HEK293 (cell line): ENCODE data around the gene POLA2.

Source experiments
- CTCF ChIA-PET: fragments of 350-600 bp; formaldehyde crosslinking; extraction: SDS; loops from one replicate; lab custom pipeline; 2021; ENCODE audit warnings: antibody characterized with exemption; lab: Yijun Ruan, JAX
- POLR2A ChIA-PET: fragments of 300-600 bp; formaldehyde crosslinking; extraction: SDS; loops from one replicate; lab custom pipeline; 2020; ENCODE audit warnings: antibody characterized with exemption, inconsistent platforms; lab: Yijun Ruan, JAX
- H3K27ac ChIP-seq: fragments of 200-500 bp; sonication (Bioruptor generic); 2 replicates; pipeline ENCODE4 v1.5.1; 2014; ENCODE audit warnings: low read depth, low read length, control low read depth, inconsistent platforms; ENCODE audit errors: extremely low read depth
- H3K36me3 ChIP-seq, 2 experiments: fragments of 200-500 bp in 1 of 2; sonication (Bioruptor generic) in 1 of 2; 1 replicate in 1 of 2; 2 replicates in 1 of 2; pipeline ENCODE4 v1.5.1; 2014 to 2017; ENCODE audit warnings: inconsistent platforms in 2 of 2, low read length in 2 of 2; ENCODE audit not compliant: control insufficient read depth in 2 of 2, insufficient read depth in 1 of 2
- H3K4me1 ChIP-seq: fragments of 200-500 bp; sonication (Bioruptor generic); 2 replicates; pipeline ENCODE4 v1.5.1; 2014; ENCODE audit warnings: mild to moderate bottlenecking, low read length, inconsistent platforms; ENCODE audit not compliant: control insufficient read depth, insufficient read depth
- H3K4me3 ChIP-seq: 2 replicates; pipeline ENCODE4 v1.5.1; 2011; ENCODE audit warnings: low read depth, mild to moderate bottlenecking, control low read depth, low read length, moderate library complexity
- H3K9me3 ChIP-seq: fragments of 200-500 bp; sonication (Bioruptor generic); 2 replicates; pipeline ENCODE4 v1.5.1; 2014; ENCODE audit warnings: low read depth, low read length, inconsistent platforms; ENCODE audit not compliant: control insufficient read depth, insufficient read depth
- BCL11B ChIP-seq: fragments of 450-650 bp; formaldehyde crosslinking; IDR thresholded peaks from 2 replicates; pipeline ENCODE4 v1.5.1; 2016; ENCODE audit warnings: low read depth, missing biosample characterization, missing genetic modification characterization
- GLI4 ChIP-seq: fragments of 450-650 bp; formaldehyde crosslinking; IDR thresholded peaks from 2 replicates; pipeline ENCODE4 v1.5.1; 2016; ENCODE audit warnings: missing biosample characterization, missing genetic modification characterization
- GLIS1 ChIP-seq: fragments of 450-650 bp; formaldehyde crosslinking; IDR thresholded peaks from 2 replicates; pipeline ENCODE4 v1.5.1; 2016; ENCODE audit warnings: missing biosample characterization, missing genetic modification characterization
- GLIS2 ChIP-seq: fragments of 450-650 bp; formaldehyde crosslinking; IDR thresholded peaks from 2 replicates; pipeline ENCODE4 v1.5.1; 2016; ENCODE audit warnings: missing biosample characterization, missing genetic modification characterization
- MZF1 ChIP-seq: fragments of 450-650 bp; formaldehyde crosslinking; IDR thresholded peaks from 2 replicates; pipeline ENCODE4 v1.5.1; 2017; ENCODE audit warnings: missing biosample characterization, missing genetic modification characterization, borderline replicate concordance
- ZBTB1 ChIP-seq: fragments of 450-650 bp; formaldehyde crosslinking; IDR thresholded peaks from 2 replicates; pipeline ENCODE4 v1.5.1; 2016; ENCODE audit warnings: missing biosample characterization, missing genetic modification characterization
- ZIC2 ChIP-seq: fragments of 450-650 bp; formaldehyde crosslinking; IDR thresholded peaks from 2 replicates; pipeline ENCODE4 v1.5.1; 2016; ENCODE audit warnings: missing biosample characterization, missing genetic modification characterization
- ZNF274 ChIP-seq, 2 experiments: fragments of 200-500 bp in 1 of 2; fragments of 450-650 bp in 1 of 2; sonication (Bioruptor generic) in 1 of 2; formaldehyde crosslinking in 1 of 2; IDR thresholded peaks; 2 replicates each; pipeline versions ENCODE4 v1.5.1 to v1.6.1; 2014 to 2016; ENCODE audit warnings: borderline replicate concordance in 1 of 2, inconsistent platforms in 1 of 2, low read length in 1 of 2, missing biosample characterization in 1 of 2, missing genetic modification characterization in 1 of 2
- ZNF426 ChIP-seq: fragments of 450-650 bp; formaldehyde crosslinking; IDR thresholded peaks from 2 replicates; pipeline ENCODE4 v1.5.1; 2017; ENCODE audit warnings: missing biosample characterization, missing genetic modification characterization, mild to moderate bottlenecking, inconsistent platforms, moderate library complexity
- ZNF501 ChIP-seq: fragments of 450-650 bp; formaldehyde crosslinking; IDR thresholded peaks from 2 replicates; pipeline ENCODE4 v1.5.1; 2016; ENCODE audit warnings: missing biosample characterization, missing genetic modification characterization
- ZNF514 ChIP-seq: fragments of 450-650 bp; formaldehyde crosslinking; IDR thresholded peaks from 2 replicates; pipeline ENCODE4 v1.5.1; 2016; ENCODE audit warnings: missing biosample characterization, missing genetic modification characterization
- ZNF558 ChIP-seq: fragments of 450-650 bp; formaldehyde crosslinking; IDR thresholded peaks from 2 replicates; pipeline ENCODE4 v1.5.1; 2016; ENCODE audit warnings: missing biosample characterization, missing genetic modification characterization
- ZNF561 ChIP-seq: fragments of 450-650 bp; IDR thresholded peaks from 2 replicates; pipeline ENCODE4 v1.5.1; 2018; ENCODE audit warnings: missing biosample characterization, missing genetic modification characterization, borderline replicate concordance
- ZNF571 ChIP-seq: fragments of 450-650 bp; formaldehyde crosslinking; IDR thresholded peaks from 2 replicates; pipeline ENCODE4 v1.5.0; 2017; ENCODE audit warnings: missing biosample characterization, missing genetic modification characterization
- ZNF623 ChIP-seq: fragments of 450-650 bp; formaldehyde crosslinking; IDR thresholded peaks from 2 replicates; pipeline ENCODE4 v1.5.1; 2016; ENCODE audit warnings: missing biosample characterization, missing genetic modification characterization
- TF ChIP-seq, protein P1 (sequence below): fragments of 450-650 bp; formaldehyde crosslinking; IDR thresholded peaks from 2 replicates; pipeline ENCODE4 v1.5.1; 2016; ENCODE audit warnings: missing biosample characterization, missing genetic modification characterization
- TF ChIP-seq, protein P2 (sequence below): fragments of 450-650 bp; formaldehyde crosslinking; IDR thresholded peaks from 2 replicates; pipeline ENCODE4 v1.5.1; 2016; ENCODE audit warnings: missing biosample characterization, missing genetic modification characterization, borderline replicate concordance

The POLA2 gene

DNA sequence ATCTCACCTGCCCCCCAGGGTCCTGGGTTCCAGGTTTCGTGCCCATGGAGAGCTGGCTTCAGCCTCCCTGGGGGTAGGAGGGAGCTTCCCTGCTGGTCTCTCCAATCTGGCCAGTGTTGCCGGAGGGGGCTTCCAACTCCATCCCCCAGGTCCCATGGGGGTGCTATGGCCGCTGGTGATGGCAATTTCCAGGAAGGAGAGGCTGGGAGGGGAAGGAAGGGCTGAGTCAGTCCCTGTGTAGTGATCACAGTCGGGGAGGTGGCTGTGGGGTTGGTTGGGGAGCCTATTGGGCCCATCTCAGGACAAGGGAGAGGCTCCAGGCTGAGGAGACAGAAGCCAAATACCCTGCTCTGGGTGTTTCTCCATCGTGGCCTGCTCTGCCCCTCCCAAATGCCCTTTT lies 47.2 kb downstream of the POLA2 start:
- Histone ChIP-seq H3K4me1 (0 out of 2 replicates have a peak, but pooled peaks cover 3% of the 10 kb centered on the region), H3K27ac (no peak overlapping the region), H3K9me3 (no peaks in the 10 kb centered on the region), H3K4me3 (no peak overlapping the region), H3K36me3 (peaks cover 0 to 11% of the 10 kb centered on the region in 2 experiments; a peak in 2 of 3 replicates)
- TF ChIP-seq GLIS2 (tag by site-specific recombination): peak; percentile 46; the same call in 1 of the 2 replicates
- TF ChIP-seq, protein P1, sequence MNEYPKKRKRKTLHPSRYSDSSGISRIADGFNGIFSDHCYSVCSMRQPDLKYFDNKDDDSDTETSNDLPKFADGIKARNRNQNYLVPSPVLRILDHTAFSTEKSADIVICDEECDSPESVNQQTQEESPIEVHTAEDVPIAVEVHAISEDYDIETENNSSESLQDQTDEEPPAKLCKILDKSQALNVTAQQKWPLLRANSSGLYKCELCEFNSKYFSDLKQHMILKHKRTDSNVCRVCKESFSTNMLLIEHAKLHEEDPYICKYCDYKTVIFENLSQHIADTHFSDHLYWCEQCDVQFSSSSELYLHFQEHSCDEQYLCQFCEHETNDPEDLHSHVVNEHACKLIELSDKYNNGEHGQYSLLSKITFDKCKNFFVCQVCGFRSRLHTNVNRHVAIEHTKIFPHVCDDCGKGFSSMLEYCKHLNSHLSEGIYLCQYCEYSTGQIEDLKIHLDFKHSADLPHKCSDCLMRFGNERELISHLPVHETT (tag by site-specific recombination): no peak
- peak; percentile 20; the same call in 1 of the 2 replicates for TF ChIP-seq ZIC2
- TF ChIP-seq GLIS1: peak; percentile 70
- CTCF ChIA-PET: interaction anchor here (0.7 to 1.5 kb wide), 5 partner anchors 8 to 440 kb away, joined by 3 to 6 read pairs (median 5); no protein-coding TSS in a partner anchor
- POLR2A ChIA-PET: no interaction called here

DNA sequence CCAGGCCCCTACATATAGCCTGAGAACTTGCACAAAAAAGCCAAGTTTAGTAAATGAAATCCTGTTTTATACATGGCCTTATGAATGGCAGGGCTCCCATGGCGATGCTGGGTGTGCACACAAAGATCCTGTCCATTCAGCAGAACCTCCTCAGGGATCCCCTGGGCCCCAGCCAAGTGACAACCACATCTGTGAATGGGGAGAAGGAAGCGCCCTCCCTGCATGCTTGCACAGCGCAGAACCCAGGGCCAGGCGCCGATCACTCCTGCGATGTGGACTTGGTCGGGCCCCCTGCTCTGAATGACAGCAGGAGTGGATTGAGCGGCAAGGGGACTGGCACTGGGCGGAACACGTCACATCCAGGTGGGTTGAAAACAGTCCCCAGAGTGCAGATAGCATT lies 48.5 kb downstream of the POLA2 start:
- Histone ChIP-seq H3K27ac (no peak overlapping the region), H3K9me3 (no peaks in the 10 kb centered on the region), H3K4me1 (0 out of 2 replicates have a peak, but pooled peaks cover 2% of the 10 kb centered on the region), H3K4me3 (no peak overlapping the region), H3K36me3 (peaks cover 0 to 5% of the 10 kb centered on the region in 2 experiments; a peak in 2 of 3 replicates)
- ChIA-PET POLR2A (interaction anchor here (1.2 to 1.7 kb wide), 2 partner anchors 23 to 35 kb away, joined by 4 to 5 read pairs; partner anchors contain the start of gene DPF2), CTCF (interaction anchor here (0.6 to 1.9 kb wide), 3 partner anchors 9 to 35 kb away, joined by 3 to 8 read pairs (median 7); no protein-coding TSS in a partner anchor)
- no peak for TF ChIP-seq ZNF561
- peak; percentile 68 for TF ChIP-seq ZIC2
- TF ChIP-seq BCL11B (tag by site-specific recombination): no peak

DNA sequence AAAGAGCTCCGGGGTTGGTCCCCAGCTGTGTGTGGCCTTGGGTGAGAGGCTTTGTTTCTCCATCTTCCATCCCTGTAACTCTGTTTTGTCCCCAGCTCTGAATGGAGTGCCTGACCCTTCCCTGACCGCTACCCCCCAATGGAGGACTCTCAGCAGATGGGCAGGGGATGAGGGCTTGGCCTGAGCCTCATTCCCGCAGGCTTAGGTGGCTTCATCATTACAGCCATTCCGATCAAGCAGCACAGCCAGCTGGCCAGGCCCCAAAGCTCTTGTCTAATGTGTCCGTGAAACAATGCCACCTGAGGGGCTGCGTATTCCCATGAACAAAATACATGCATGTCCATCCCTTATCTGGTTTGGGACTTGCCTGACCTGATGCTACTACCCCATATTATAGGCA lies 49.0 kb downstream of the POLA2 start:
- no peaks in the 10 kb centered on the region for H3K4me1 ChIP-seq
- POLR2A ChIA-PET: interaction anchor here (1.0 to 1.7 kb wide), 4 partner anchors 16 to 36 kb away, joined by 3 to 5 read pairs (median 4); partner anchors contain the start of gene DPF2
- TF ChIP-seq GLIS1 (peak; percentile 48; the same call in 1 of the 2 replicates), ZNF571 (no peak)
- TF ChIP-seq, protein P2, sequence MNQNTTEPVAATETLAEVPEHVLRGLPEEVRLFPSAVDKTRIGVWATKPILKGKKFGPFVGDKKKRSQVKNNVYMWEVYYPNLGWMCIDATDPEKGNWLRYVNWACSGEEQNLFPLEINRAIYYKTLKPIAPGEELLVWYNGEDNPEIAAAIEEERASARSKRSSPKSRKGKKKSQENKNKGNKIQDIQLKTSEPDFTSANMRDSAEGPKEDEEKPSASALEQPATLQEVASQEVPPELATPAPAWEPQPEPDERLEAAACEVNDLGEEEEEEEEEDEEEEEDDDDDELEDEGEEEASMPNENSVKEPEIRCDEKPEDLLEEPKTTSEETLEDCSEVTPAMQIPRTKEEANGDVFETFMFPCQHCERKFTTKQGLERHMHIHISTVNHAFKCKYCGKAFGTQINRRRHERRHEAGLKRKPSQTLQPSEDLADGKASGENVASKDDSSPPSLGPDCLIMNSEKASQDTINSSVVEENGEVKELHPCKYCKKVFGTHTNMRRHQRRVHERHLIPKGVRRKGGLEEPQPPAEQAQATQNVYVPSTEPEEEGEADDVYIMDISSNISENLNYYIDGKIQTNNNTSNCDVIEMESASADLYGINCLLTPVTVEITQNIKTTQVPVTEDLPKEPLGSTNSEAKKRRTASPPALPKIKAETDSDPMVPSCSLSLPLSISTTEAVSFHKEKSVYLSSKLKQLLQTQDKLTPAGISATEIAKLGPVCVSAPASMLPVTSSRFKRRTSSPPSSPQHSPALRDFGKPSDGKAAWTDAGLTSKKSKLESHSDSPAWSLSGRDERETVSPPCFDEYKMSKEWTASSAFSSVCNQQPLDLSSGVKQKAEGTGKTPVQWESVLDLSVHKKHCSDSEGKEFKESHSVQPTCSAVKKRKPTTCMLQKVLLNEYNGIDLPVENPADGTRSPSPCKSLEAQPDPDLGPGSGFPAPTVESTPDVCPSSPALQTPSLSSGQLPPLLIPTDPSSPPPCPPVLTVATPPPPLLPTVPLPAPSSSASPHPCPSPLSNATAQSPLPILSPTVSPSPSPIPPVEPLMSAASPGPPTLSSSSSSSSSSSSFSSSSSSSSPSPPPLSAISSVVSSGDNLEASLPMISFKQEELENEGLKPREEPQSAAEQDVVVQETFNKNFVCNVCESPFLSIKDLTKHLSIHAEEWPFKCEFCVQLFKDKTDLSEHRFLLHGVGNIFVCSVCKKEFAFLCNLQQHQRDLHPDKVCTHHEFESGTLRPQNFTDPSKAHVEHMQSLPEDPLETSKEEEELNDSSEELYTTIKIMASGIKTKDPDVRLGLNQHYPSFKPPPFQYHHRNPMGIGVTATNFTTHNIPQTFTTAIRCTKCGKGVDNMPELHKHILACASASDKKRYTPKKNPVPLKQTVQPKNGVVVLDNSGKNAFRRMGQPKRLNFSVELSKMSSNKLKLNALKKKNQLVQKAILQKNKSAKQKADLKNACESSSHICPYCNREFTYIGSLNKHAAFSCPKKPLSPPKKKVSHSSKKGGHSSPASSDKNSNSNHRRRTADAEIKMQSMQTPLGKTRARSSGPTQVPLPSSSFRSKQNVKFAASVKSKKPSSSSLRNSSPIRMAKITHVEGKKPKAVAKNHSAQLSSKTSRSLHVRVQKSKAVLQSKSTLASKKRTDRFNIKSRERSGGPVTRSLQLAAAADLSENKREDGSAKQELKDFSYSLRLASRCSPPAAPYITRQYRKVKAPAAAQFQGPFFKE (tag by site-specific recombination): no peak
- CTCF ChIA-PET: interaction anchor here (0.6 to 1.9 kb wide), 3 partner anchors 10 to 36 kb away, joined by 3 to 8 read pairs (median 7); no protein-coding TSS in a partner anchor
- no peak overlapping the region for H3K4me3 ChIP-seq
- H3K36me3 ChIP-seq: no peaks in the 10 kb centered on the region; a peak in 1 of 3 replicates
- no peak overlapping the region for H3K27ac ChIP-seq
- H3K9me3 ChIP-seq: no peaks in the 10 kb centered on the region

DNA sequence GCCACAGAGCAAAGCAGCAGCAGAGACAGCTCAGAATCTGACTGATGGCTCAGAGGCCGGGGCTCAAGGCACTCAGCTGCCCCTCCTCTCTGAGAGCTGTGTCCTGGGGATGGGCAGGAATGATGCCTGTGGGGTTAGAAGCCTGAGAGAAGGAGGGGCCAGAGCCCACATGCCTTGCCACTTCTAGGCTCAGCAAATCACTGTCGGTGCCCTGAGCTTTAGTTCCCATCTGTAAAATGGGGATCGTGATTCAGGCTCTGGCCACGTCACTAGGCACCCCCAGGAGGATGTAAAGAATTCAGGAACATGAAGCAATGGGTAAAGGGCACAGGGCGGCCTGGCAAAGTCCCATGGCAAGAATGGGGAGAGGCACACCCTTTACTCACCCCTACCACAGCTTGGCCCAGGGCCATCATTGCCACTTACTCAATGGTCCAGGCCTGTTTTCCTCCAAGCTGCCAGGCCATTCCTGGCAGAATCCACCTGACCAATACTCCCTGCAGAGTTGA lies 49.5 kb downstream of the POLA2 start:
- Histone ChIP-seq H3K27ac (no peak overlapping the region), H3K9me3 (no peaks in the 10 kb centered on the region), H3K4me3 (no peak overlapping the region), H3K36me3 (no peaks in the 10 kb centered on the region; a peak in 1 of 3 replicates), H3K4me1 (no peaks in the 10 kb centered on the region)
- CTCF ChIA-PET: interaction anchor here (1.1 to 1.9 kb wide), 3 partner anchors 19 to 36 kb away, joined by 3 to 8 read pairs (median 7); no protein-coding TSS in a partner anchor
- POLR2A ChIA-PET: interaction anchor here (0.7 to 1.7 kb wide), 7 partner anchors 16 to 108 kb away, joined by 3 to 6 read pairs (median 4); partner anchors contain the start of gene DPF2
- no peak for TF ChIP-seq ZNF501 (tag by site-specific recombination)
- no peak for TF ChIP-seq ZNF514 (tag by site-specific recombination)
- TF ChIP-seq, protein P1 (tag by site-specific recombination): no peak
- no peak for TF ChIP-seq ZNF274 (IDR thresholded peaks at IDR 0.05; ENCODE audit: low read length)
- TF ChIP-seq ZNF274 (tag by site-specific recombination; IDR thresholded peaks at IDR 0.05; ENCODE audit: borderline replicate concordance): no peak
- TF ChIP-seq ZBTB1 (tag by site-specific recombination): no peak
- no peak for TF ChIP-seq MZF1 (tag by site-specific recombination)
- no peak for TF ChIP-seq ZNF558 (tag by site-specific recombination)
- TF ChIP-seq ZNF426 (tag by site-specific recombination): no peak
- no peak for TF ChIP-seq GLI4 (tag by site-specific recombination)
- TF ChIP-seq ZNF623 (tag by site-specific recombination): no peak
- no peak for TF ChIP-seq GLIS1
